Measurements from ENCODE around the gene TMEM63B.

TMEM63B gene

DNA sequence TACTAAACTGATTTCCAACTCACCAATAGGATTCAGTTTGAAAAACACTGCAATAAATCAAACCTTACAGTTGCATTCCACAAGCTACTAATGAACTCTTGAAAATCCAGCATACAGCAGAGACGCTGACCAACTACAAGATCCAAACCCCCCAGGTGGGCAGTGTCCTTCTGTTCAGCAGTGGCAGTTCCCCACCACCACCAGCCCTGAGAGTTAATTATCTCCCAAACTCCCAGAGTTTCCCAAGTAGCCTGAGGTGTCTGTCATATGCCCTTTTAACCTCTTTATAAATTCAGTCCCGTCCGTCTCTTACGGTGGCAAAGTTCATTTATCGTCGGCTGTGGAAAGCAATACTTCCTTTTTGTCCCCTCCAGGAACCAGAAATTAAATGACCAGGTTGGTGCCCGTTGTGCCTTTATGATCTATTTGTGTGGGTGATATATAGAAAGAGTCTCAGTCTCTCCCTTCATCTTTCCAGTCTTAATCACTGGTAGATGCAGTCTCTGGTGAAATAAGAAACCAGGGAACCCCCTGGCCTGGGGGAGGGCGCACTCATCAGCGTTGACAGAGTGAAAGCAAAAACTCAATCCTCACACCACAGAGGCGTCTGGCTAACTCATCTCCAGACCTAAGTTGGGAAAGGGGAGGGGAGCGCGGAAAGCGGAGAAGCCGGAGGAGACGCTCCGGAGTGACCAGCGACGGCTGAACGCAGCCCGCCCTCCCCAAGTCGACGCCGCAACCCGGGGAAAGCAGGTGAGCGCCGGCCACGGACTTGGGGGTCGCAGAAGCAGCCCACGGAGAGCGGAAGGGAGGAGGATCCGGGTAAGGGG, 819 bp upstream of the TMEM63B start:
- TF ChIP-seq, protein P1, sequence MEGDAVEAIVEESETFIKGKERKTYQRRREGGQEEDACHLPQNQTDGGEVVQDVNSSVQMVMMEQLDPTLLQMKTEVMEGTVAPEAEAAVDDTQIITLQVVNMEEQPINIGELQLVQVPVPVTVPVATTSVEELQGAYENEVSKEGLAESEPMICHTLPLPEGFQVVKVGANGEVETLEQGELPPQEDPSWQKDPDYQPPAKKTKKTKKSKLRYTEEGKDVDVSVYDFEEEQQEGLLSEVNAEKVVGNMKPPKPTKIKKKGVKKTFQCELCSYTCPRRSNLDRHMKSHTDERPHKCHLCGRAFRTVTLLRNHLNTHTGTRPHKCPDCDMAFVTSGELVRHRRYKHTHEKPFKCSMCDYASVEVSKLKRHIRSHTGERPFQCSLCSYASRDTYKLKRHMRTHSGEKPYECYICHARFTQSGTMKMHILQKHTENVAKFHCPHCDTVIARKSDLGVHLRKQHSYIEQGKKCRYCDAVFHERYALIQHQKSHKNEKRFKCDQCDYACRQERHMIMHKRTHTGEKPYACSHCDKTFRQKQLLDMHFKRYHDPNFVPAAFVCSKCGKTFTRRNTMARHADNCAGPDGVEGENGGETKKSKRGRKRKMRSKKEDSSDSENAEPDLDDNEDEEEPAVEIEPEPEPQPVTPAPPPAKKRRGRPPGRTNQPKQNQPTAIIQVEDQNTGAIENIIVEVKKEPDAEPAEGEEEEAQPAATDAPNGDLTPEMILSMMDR (conservative IDR thresholded peaks at IDR 0.05; ENCODE audit: control insufficient read depth, insufficient read depth, low read depth, low read length), result no peak
- H3K4me3 ChIP-seq (ENCODE audit: control insufficient read depth, low read depth, low read length), result peak overlapping the region; percentile 67
- DNase-seq (ENCODE audit: low read depth), result peak; percentile 77

DNA sequence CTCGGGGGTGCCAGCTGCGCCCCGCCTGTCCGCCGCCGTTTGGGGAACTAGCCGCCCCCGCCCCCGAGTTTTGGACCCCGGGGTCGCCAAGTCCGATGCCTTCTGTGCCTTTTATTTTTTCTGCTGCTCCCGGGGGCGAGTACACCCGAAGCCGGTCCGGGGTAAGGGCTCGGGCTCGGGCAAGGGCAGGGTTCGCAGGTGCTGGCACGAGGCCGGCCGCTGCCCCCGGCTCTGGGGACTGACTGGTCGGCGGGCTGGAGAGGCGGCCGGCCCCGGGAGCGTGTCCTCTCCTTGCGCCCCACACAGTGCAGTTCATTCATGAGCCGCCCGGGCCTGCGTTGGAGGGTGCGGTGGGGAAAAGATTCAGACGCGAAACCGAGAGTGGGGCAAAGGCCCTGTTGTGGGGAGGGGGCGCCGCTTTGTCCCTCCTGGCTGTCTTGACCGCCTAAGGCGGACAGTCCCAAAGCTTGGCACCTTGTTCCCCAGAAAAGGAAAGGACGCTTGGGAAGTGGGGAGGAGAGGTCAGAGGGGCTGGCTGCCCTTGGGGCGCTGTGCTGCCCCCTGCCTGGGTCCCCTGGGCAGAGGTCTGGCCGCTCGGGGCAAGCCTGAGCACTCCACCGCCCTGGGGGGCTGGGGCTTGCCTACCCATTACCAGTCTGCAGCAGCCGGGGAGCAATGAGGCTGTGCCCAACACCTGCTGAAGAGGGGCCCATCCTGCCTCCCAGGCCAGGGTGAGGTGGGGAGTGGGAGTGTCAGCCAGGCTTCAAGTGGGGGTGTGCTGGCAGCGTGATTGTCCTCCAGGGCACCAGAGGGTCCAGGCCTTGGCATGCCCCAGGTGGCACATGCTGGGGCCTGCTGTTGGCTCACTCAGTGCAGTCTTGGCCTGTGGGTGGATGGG, 915 bp downstream of the TMEM63B start:
- TF ChIP-seq, protein P1 (conservative IDR thresholded peaks at IDR 0.05; ENCODE audit: control insufficient read depth, insufficient read depth, low read depth, low read length), result no peak
- H3K4me3 ChIP-seq (ENCODE audit: control insufficient read depth, low read depth, low read length), result peak overlapping the region; percentile 78
- DNase-seq (ENCODE audit: low read depth), result peak; percentile 10

DNA sequence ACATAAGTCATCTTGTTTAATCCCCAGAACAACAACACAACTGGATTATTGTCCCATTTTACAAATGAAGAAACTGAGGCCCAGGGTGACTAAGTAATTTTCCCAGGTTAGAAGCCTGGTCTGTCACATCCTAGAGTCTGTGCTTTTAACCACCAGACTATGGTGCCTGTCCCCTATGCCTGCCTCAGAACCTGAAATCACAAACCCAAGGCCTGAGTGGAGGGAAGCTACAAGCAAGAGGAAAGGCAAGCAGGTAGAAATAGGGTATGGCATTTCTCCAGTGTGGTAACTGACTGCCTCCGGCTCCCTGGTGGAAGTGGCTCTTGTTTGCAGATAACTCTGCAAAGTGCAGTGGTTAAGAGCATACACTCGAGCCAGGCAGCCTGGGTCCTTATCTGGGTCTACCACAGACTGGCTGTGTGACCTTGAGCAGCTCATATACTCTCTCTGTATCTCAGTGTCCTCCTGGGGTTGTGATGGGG, 2.5 kb downstream of the TMEM63B start:
- TF ChIP-seq, protein P1 (conservative IDR thresholded peaks at IDR 0.05; ENCODE audit: control insufficient read depth, insufficient read depth, low read depth, low read length), result no peak
- no peak for DNase-seq (ENCODE audit: low read depth)
- H3K4me3 ChIP-seq (ENCODE audit: control insufficient read depth, low read depth, low read length), result no peak overlapping the region

DNA sequence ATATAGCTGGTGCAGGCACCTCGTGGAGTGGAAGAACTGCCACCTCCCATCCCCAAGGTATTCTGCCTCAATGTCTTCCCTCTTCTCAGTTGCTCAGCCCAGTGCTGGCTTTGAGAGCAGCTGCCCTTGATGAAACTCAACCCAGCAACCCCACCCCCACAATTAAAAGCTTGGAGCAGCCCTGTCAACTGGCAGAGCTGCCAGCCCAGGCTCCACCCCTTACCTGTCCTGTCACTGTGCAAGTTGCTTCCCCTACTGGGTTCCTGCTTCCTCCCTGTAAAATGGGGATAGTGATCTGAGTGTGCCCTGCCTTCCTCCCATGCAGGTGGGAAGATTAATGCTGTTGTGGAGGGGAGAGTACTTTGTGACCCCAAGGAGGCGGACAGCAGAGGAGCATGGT, 4.5 kb downstream of the TMEM63B start:
- TF ChIP-seq, protein P1 (conservative IDR thresholded peaks at IDR 0.05; ENCODE audit: control insufficient read depth, insufficient read depth, low read depth, low read length), result no peak
- no peak overlapping the region for H3K4me3 ChIP-seq (ENCODE audit: control insufficient read depth, low read depth, low read length)
- DNase-seq (ENCODE audit: low read depth), result no peak

DNA sequence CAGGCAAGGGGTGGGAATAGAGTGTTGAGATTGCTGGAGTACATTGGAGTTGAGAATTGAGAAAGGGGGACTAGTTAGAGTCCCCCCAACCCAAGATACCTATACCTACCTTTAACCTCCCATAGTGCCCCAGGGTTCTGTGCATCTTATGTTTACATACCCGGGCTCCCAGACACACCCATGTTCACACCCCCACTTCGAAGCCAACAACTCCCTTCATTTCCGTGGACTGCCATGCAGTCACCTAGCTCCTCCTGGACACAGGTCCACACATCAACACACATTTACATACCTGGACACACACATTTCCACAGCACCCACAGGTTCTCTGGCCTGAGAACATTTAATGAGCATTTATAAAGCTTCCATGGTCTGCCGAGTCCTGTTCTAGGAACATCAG, 5.1 kb downstream of the TMEM63B start:
- TF ChIP-seq, protein P1 (conservative IDR thresholded peaks at IDR 0.05; ENCODE audit: control insufficient read depth, insufficient read depth, low read depth, low read length), result no peak

DNA sequence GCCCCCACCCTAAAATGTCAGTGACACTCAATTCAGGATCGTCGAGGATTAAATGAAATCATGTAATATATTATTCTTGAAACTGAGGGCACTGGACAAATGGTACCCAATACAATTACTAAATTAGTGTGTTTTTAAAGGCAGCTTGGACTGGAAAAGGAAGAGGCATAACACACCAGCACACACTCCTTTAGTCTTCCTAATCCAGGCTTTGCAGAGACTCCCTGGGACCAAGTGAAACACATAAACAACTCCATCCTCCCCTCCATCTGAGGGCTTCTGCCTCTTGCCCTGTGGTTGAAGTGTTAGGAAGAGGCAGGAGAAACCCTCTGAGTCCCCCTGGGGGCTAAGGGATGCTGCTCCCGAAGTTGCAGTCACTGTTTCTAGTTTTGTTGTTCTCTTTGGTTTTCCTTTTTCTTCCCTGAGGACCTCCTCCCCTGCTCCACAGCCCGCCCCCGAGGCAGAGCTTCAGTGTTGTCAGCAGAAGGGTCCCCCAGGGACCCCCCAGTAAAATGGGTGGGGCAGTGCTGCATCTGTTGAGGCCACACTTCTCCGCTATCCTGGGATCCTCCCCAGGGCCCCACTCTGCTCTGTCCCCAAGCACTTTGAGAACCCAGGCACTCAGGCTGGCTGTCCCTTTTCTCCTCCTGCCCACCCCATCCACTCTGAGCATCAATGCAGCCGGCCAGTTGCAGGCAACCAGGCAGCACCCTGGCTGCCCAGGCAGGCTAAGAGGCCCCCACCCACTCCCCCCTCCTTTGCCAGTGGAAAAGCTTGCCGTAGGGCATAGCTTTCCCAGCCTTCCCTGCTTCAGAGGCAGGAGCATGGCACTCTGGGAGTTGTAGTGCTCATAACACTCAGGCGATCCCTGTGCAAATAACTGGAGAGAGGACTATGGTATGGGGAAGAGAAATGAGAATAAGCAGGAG, 5.9 kb downstream of the TMEM63B start:
- TF ChIP-seq, protein P1 (conservative IDR thresholded peaks at IDR 0.05; ENCODE audit: control insufficient read depth, insufficient read depth, low read depth, low read length), result no peak
- H3K4me3 ChIP-seq (ENCODE audit: control insufficient read depth, low read depth, low read length), result no peak overlapping the region
- DNase-seq (ENCODE audit: low read depth), result peak; percentile 33

More for the DNA sequence above, 5.1 kb downstream of the TMEM63B start:
- no peak for DNase-seq (ENCODE audit: low read depth)
- H3K4me3 ChIP-seq (ENCODE audit: control insufficient read depth, low read depth, low read length), result no peak overlapping the region
